ENCODE results near the gene NETO2. TPM values are rescaled to one million over a fixed set of nuclear protein-coding genes. Genes with fewer than 3 reads are reported as not detected.

The NETO2 gene
- total and polyA plus RNA-seq, 7 donors: 1.6 to 30.5 (median 3.9) TPM

DNA sequence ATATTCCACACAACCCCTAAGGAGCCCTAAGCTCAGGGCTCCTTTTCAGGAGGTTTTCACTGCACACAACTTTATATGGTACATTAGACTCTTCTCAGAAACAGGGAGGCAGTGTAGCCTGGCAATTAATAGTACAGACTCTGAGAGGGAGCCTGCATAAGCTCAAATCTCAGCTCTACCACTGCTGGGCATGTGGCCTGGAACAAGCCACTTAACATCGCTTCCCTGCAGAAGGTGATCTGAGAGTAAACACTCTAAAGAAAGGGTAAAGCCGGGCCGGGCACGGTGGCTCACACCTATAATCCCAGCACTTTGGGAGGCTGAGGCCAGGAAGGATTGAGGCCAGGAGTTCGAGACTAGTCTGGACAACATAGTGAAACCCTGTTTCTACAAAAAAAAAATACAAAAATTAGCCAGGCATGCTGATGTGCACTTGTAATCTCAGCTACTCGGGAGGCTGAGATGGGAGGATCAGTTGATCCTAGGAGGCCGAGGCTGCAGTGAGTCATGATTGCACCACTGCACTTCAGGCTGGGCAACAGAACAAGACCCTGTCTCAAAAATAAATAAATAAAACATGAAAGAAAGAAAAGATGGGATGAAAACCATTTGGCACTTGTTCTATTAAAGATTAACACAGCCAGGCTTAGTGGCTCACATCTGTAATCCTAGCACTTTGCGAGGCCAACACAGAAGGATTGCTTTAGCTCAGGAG lies 99.6 kb downstream of the NETO2 start:
- intact Hi-C loops (cut with DNase I): no loop called here
- no peak for TF ChIP-seq CTCF (IDR thresholded peaks at IDR 0.05)
- Histone ChIP-seq H3K27ac (no peak overlapping the region), H3K36me3 (ENCODE audit: insufficient read depth in 1 of 2, low read depth in 1 of 2) (no peaks in the 10 kb centered on the region), H3K27me3 (ENCODE audit: insufficient read depth in 3 of 3, low read length in 2 of 3) (no peaks in the 10 kb centered on the region), H3K4me3 (no peak overlapping the region), H3K4me1 (no peaks in the 10 kb centered on the region), H3K9me3 (no peaks in the 10 kb centered on the region)
- DNase-seq (no peak), ATAC-seq (no peak)
- WGBS, 3 donors: 95 to 97% (median 95%) methylated on average over 8 of the region's 8 CpGs

DNA sequence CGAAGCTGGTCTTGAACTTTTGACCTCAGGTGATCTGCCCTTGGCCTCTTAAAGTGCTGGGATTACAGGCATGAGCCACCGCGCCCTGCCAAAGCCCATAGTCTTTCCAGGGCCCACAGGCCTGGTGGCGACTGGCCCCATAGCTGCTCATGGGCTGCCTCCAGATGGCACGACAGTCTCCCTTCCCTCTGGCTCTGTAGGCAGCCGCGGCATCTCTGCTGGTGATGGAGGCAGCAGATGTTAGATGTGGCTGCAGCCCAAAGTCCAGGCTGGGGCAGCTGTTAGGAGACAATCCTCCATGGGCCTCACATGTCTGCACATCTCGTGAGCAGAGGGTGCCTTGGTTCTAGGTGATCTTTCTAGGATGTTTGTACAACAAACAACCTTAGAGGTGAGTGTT lies 100.5 kb downstream of the NETO2 start:
- Histone ChIP-seq H3K4me1 (no peaks in the 10 kb centered on the region), H3K4me3 (no peak overlapping the region), H3K9me3 (no peaks in the 10 kb centered on the region), H3K27me3 (ENCODE audit: insufficient read depth in 3 of 3, low read length in 2 of 3) (no peaks in the 10 kb centered on the region), H3K27ac (no peak overlapping the region), H3K36me3 (ENCODE audit: insufficient read depth in 1 of 2, low read depth in 1 of 2) (no peaks in the 10 kb centered on the region)
- DNase-seq: no peak
- 46 to 56% (median 53%) methylated on average over 8 of the region's 8 CpGs for WGBS, 3 donors
- TF ChIP-seq CTCF (IDR thresholded peaks at IDR 0.05): no peak
- intact Hi-C loops (cut with DNase I): no loop called here
- ATAC-seq: no peak

GRCh38 chr16:47037746-47038458 lies 105.8 kb downstream of the NETO2 start:
- intact Hi-C loops (cut with DNase I): loop anchor here (2.0 to 5.0 kb wide), 2 partner anchors 1127 to 1129 kb away; no protein-coding TSS in a partner anchor
- peak; percentile 96 to 99 (median 97) for ATAC-seq
- TF ChIP-seq CTCF (IDR thresholded peaks at IDR 0.05): peak; percentile 88
- Histone ChIP-seq H3K27ac (no peak overlapping the region), H3K4me1 (no peaks in the 10 kb centered on the region), H3K36me3 (ENCODE audit: insufficient read depth in 1 of 2, low read depth in 1 of 2) (no peaks in the 10 kb centered on the region), H3K4me3 (peak overlapping the region; percentile 71), H3K27me3 (ENCODE audit: insufficient read depth in 3 of 3, low read length in 2 of 3) (no peaks in the 10 kb centered on the region), H3K9me3 (no peaks in the 10 kb centered on the region)
- WGBS, 3 donors: 2 to 4% (median 3%) methylated on average over 54 to 67 of the region's 67 CpGs
- DNase-seq: peak; percentile 91 to 94

DNA sequence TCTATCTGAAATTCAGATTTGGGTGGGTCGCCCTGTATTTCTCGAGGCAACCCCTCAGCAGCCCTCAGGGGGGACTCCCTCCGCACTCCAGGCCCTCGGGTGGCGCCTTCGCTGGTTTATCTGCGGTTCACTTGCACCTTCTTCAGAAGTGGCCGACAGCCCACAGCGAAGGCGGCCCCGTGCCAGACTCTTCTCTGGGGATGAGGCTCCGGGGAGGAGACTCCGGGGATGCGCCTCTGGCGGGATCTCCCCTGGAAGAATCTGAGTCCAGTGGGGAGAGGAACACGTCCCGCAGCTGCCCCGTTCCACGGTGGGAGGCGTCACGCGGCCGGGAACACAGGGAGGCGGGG lies 106.4 kb downstream of the NETO2 start:
- no peaks in the 10 kb centered on the region for H3K9me3 ChIP-seq
- 2 to 6% (median 4%) methylated on average over 23 to 24 of the region's 24 CpGs for WGBS, 3 donors
- DNase-seq (no peak), ATAC-seq (peak; percentile 27 to 62 (median 58))
- intact Hi-C loops (cut with DNase I): loop anchor here (2.0 to 5.0 kb wide), 2 partner anchors 1127 to 1130 kb away; no protein-coding TSS in a partner anchor
- TF ChIP-seq CTCF (IDR thresholded peaks at IDR 0.05): no peak
- peak overlapping the region; percentile 71 for H3K4me3 ChIP-seq
- no peaks in the 10 kb centered on the region for H3K27me3 ChIP-seq (ENCODE audit: insufficient read depth in 3 of 3, low read length in 2 of 3)
- no peak overlapping the region for H3K27ac ChIP-seq
- H3K36me3 ChIP-seq (ENCODE audit: insufficient read depth in 1 of 2, low read depth in 1 of 2): no peaks in the 10 kb centered on the region
- no peaks in the 10 kb centered on the region for H3K4me1 ChIP-seq
